ENCODE measurements around the gene GLI3. TPM values are rescaled to one million over a fixed set of nuclear protein-coding genes. Genes with fewer than 3 reads are reported as not detected.

GLI3 gene
- total and polyA plus RNA-seq, 2 experiments from 2014 or later: 15.2 to 27.9 TPM

DNA sequence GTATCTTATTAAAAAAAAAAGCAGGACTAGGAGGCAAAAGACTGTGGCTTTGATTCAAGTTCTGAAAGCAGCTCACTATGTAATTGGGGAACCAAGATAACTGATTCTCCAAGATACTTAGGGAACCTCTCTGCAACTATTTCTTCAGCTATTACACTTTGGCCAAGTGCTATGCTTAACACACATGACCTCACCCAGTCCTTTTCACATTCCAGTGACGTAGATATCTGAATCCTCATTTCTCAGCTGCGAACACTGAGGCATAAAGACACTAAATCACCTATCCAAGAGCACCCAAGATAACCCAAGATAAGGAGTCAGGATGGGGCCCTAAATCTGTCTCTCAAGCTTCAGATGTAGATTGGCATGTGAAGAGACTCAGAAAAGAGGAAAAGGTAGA is 133.6 kb downstream of the GLI3 start:
- Histone ChIP-seq H3K9me3 (ENCODE audit: low read depth) (no peaks in the 10 kb centered on the region), H3K27ac (no peak overlapping the region), H3K4me3 (no peak overlapping the region), H3K4me1 (ENCODE audit: low read depth) (peaks cover 31% of the 10 kb centered on the region), H3K36me3 (no peaks in the 10 kb centered on the region), H3K27me3 (no peaks in the 10 kb centered on the region)
- DNase-seq (ENCODE audit: low read depth in 1 of 2, low spot score in 1 of 2): peak in 1 of 2 donors; percentile 44
- TF ChIP-seq, protein P1, sequence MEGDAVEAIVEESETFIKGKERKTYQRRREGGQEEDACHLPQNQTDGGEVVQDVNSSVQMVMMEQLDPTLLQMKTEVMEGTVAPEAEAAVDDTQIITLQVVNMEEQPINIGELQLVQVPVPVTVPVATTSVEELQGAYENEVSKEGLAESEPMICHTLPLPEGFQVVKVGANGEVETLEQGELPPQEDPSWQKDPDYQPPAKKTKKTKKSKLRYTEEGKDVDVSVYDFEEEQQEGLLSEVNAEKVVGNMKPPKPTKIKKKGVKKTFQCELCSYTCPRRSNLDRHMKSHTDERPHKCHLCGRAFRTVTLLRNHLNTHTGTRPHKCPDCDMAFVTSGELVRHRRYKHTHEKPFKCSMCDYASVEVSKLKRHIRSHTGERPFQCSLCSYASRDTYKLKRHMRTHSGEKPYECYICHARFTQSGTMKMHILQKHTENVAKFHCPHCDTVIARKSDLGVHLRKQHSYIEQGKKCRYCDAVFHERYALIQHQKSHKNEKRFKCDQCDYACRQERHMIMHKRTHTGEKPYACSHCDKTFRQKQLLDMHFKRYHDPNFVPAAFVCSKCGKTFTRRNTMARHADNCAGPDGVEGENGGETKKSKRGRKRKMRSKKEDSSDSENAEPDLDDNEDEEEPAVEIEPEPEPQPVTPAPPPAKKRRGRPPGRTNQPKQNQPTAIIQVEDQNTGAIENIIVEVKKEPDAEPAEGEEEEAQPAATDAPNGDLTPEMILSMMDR (IDR thresholded peaks at IDR 0.05; ENCODE audit: low read depth, low read length): no peak

DNA sequence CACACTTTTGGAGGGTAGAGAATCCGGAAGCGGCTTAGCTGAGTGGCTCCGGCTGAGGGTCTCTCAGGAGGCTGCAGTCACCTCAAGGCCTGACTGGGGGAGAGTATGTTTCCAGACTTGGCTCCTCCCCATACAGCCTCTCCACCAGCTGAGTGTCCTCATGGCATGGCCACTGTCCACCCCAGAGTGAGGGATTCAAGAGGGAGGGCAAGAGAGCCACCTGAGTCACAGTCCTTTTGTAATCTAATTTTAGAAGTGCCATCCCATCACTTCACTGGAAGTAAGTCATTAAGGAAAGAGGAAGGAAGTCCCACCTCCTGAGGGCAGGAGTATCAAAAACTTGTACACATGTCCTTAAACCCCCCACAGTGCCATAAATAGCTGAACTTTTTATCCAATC is 134.0 kb downstream of the GLI3 start:
- H3K27me3 ChIP-seq: no peaks in the 10 kb centered on the region
- DNase-seq (ENCODE audit: low read depth in 1 of 2, low spot score in 1 of 2): no peak
- TF ChIP-seq, protein P1 (IDR thresholded peaks at IDR 0.05; ENCODE audit: low read depth, low read length): no peak
- H3K36me3 ChIP-seq: no peaks in the 10 kb centered on the region
- no peaks in the 10 kb centered on the region for H3K9me3 ChIP-seq (ENCODE audit: low read depth)
- H3K4me1 ChIP-seq (ENCODE audit: low read depth): peaks cover 27% of the 10 kb centered on the region
- no peak overlapping the region for H3K27ac ChIP-seq
- no peak overlapping the region for H3K4me3 ChIP-seq

DNA sequence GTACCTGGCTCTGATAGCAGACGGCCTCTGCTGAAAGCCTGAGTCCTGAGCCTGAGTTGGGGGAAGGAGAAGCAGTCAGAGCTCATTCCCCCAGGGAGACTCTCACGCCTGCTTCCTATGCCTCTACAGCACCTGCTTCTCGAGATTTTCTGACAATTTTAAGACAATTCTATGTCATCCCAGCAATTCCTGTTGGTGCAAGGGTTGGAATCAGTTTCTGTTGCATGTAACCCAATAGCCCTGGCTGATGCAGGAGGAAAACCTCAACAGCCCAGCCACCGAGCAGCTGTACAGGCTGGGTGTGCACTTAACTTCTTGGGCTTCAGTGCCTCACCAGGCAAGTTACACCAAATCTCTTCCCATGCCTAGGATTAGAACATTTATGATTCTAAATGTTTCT is 134.7 kb downstream of the GLI3 start:
- Histone ChIP-seq H3K27ac (no peak overlapping the region), H3K36me3 (no peaks in the 10 kb centered on the region), H3K4me3 (no peak overlapping the region), H3K4me1 (ENCODE audit: low read depth) (peaks cover 27% of the 10 kb centered on the region), H3K9me3 (ENCODE audit: low read depth) (no peaks in the 10 kb centered on the region), H3K27me3 (no peaks in the 10 kb centered on the region)
- TF ChIP-seq, protein P1 (IDR thresholded peaks at IDR 0.05; ENCODE audit: low read depth, low read length): no peak
- no peak for DNase-seq (ENCODE audit: low read depth in 1 of 2, low spot score in 1 of 2)

DNA sequence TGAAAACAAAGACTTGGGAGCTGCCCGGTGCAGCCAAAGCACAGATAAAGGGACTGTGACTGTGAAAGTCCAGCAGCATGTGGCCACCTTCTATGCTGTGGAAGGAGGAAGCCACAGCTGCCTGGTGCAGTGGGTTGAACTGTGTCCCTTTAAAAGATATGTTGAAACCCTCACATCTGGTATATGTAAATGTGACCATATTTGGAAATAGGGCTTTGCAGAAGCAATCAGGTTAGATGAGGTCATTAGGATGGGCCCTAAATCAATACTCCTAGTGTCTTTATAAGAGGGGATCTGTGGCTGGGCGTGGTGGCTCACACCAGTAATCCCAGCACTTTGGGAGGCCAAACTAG is 136.9 kb downstream of the GLI3 start:
- Histone ChIP-seq H3K27ac (no peak overlapping the region), H3K27me3 (no peaks in the 10 kb centered on the region), H3K4me3 (no peak overlapping the region), H3K9me3 (ENCODE audit: low read depth) (no peaks in the 10 kb centered on the region), H3K36me3 (no peaks in the 10 kb centered on the region), H3K4me1 (ENCODE audit: low read depth) (peaks cover 25% of the 10 kb centered on the region)
- TF ChIP-seq, protein P1 (IDR thresholded peaks at IDR 0.05; ENCODE audit: low read depth, low read length): no peak
- DNase-seq (ENCODE audit: low read depth in 1 of 2, low spot score in 1 of 2): no peak

DNA sequence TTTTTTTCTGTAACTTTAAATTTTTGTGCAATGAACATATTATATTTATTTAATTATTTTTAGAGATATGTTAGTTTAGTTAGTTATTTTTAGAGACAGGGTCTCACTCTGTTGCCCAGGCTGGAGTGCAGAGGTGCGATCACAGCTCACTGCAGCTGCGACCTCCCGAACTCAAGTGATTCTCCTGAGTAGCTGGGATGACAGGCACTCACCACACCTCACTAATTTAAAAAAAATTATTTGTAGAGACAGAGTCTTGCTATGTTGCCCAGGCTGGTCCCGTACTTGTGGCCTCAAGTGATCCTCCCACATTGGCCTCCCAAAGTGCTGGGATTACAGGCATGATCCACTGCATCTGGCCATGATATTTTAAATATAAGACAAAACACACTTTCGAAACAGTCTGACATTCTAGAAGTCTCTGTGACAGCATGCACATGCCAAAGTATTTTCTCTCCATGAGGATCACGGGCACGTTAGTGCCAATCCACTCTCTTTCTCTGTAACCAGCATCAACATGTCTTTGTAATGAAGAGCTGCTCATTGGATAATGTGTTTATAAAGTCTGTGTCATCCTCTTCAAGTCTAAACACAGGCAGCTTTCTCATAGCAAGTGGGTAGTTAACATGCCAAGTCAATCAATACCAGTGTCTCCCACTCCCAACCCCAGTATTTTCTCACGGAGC is 137.4 kb downstream of the GLI3 start:
- H3K36me3 ChIP-seq: no peaks in the 10 kb centered on the region
- H3K27ac ChIP-seq: no peak overlapping the region
- TF ChIP-seq, protein P1 (IDR thresholded peaks at IDR 0.05; ENCODE audit: low read depth, low read length): no peak
- no peak for DNase-seq (ENCODE audit: low read depth in 1 of 2, low spot score in 1 of 2)
- H3K4me1 ChIP-seq (ENCODE audit: low read depth): peaks cover 25% of the 10 kb centered on the region
- H3K4me3 ChIP-seq: no peak overlapping the region
- no peaks in the 10 kb centered on the region for H3K27me3 ChIP-seq
- H3K9me3 ChIP-seq (ENCODE audit: low read depth): no peaks in the 10 kb centered on the region
